Measurements from ENCODE around the gene CFLAR. TPM values are rescaled to one million over a fixed set of nuclear protein-coding genes. Genes with fewer than 3 reads are reported as not detected.

Gene CFLAR
- total and polyA plus RNA-seq, 2 of the 13 experiments (the other 11 are each of a cell fraction or from before 2014, with no cell fraction given): 43.8 to 92.1 TPM

DNA sequence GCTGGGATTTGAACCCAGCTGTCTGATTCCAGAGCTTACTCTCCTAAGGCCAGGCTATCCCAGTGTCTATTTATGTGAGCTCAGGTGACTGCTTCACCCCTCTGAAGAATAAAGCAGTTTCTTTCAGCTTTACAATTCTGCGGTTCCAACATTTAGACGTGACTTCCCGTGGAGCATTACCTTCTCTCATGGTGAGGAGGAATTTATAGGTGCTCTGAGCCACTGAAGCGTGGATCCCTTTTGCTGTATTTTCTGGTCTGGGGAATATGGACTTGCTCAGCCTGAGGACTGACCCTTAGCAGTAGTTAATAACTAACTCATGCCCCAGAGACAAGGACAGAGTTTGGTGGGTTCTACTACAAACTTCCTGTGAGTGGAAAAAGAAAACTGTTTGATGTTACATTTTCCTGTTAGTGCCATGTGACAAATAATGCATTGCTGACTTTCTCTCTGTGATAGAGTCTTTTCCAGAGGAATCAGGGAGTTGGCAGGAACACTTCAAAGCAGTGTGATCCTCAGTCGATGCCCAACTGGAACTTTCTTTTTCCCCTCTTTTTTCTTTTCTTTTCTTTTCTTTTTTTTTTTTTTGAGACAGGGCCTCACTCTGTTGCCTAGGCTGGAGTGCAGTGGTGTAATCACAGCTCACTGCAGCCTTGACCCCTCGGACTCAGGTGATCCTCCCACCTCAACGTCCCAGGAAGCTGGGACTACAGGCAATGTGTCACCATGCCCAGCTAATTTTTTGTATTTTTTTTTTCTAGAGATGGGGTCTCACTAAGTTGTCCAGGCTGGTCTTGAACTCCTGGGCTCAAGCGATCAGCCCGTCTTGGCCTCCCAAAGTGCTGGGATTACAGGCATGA lies 88.9 kb downstream of the CFLAR start (continued):
- TF ChIP-seq, protein P1, sequence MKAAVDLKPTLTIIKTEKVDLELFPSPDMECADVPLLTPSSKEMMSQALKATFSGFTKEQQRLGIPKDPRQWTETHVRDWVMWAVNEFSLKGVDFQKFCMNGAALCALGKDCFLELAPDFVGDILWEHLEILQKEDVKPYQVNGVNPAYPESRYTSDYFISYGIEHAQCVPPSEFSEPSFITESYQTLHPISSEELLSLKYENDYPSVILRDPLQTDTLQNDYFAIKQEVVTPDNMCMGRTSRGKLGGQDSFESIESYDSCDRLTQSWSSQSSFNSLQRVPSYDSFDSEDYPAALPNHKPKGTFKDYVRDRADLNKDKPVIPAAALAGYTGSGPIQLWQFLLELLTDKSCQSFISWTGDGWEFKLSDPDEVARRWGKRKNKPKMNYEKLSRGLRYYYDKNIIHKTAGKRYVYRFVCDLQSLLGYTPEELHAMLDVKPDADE (CRISPR knock-in tag; IDR thresholded peaks at IDR 0.05): no peak
- TF ChIP-seq TP53 (CRISPR knock-in tag; conservative IDR thresholded peaks at IDR 0.05): no peak
- no peak for TF ChIP-seq RFX3 (CRISPR knock-in tag; IDR thresholded peaks at IDR 0.05)
- TF ChIP-seq ZNF639 (CRISPR knock-in tag; conservative IDR thresholded peaks at IDR 0.05): no peak
- peak; percentile 40; the same call in 1 of the 2 replicates for TF ChIP-seq NFRKB (IDR thresholded peaks at IDR 0.05)
- TF ChIP-seq ARID3A (IDR thresholded peaks at IDR 0.05; ENCODE audit: low read depth, low read length): peak; percentile 63; the same call in 1 of the 2 replicates
- TF ChIP-seq, protein P2, sequence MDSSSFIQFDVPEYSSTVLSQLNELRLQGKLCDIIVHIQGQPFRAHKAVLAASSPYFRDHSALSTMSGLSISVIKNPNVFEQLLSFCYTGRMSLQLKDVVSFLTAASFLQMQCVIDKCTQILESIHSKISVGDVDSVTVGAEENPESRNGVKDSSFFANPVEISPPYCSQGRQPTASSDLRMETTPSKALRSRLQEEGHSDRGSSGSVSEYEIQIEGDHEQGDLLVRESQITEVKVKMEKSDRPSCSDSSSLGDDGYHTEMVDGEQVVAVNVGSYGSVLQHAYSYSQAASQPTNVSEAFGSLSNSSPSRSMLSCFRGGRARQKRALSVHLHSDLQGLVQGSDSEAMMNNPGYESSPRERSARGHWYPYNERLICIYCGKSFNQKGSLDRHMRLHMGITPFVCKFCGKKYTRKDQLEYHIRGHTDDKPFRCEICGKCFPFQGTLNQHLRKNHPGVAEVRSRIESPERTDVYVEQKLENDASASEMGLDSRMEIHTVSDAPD (CRISPR knock-in tag; IDR thresholded peaks at IDR 0.05): no peak
- peak; percentile 85 for TF ChIP-seq KDM1A (CRISPR knock-in tag; IDR thresholded peaks at IDR 0.05)
- no peak for TF ChIP-seq HCFC1 (IDR thresholded peaks at IDR 0.05; ENCODE audit: low read depth, low read length)
- TF ChIP-seq PHF8 (CRISPR knock-in tag; IDR thresholded peaks at IDR 0.05): 0 out of 2 replicates have a peak, but pooled peaks have one; percentile 30
- no peak; the same call in 1 of the 2 replicates for TF ChIP-seq ZNF281 (CRISPR knock-in tag; IDR thresholded peaks at IDR 0.05; ENCODE audit: borderline replicate concordance)
- no peak for TF ChIP-seq ZZZ3 (CRISPR knock-in tag; IDR thresholded peaks at IDR 0.05; ENCODE audit: borderline replicate concordance)
- TF ChIP-seq, protein P3, sequence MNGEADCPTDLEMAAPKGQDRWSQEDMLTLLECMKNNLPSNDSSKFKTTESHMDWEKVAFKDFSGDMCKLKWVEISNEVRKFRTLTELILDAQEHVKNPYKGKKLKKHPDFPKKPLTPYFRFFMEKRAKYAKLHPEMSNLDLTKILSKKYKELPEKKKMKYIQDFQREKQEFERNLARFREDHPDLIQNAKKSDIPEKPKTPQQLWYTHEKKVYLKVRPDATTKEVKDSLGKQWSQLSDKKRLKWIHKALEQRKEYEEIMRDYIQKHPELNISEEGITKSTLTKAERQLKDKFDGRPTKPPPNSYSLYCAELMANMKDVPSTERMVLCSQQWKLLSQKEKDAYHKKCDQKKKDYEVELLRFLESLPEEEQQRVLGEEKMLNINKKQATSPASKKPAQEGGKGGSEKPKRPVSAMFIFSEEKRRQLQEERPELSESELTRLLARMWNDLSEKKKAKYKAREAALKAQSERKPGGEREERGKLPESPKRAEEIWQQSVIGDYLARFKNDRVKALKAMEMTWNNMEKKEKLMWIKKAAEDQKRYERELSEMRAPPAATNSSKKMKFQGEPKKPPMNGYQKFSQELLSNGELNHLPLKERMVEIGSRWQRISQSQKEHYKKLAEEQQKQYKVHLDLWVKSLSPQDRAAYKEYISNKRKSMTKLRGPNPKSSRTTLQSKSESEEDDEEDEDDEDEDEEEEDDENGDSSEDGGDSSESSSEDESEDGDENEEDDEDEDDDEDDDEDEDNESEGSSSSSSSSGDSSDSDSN (CRISPR knock-in tag; IDR thresholded peaks at IDR 0.05): no peak; the same call in 1 of the 2 replicates
- TF ChIP-seq FOXA1 (IDR thresholded peaks at IDR 0.05): 0 out of 2 replicates have a peak, but pooled peaks have one; percentile 28
- peak; percentile 35; the same call in 1 of the 2 replicates for TF ChIP-seq FOXA1 (CRISPR knock-in tag; IDR thresholded peaks at IDR 0.05)
